Ascending aorta (tissue), 2 donors: ENCODE results near the gene NFAM1. TPM values are rescaled to one million over a fixed set of nuclear protein-coding genes. Genes with fewer than 3 reads are reported as not detected.
A peak's percentile ranks its signal among the peaks of the same experiment; 100 is the strongest.

Experiments used
- DNase-seq, 2 donors: peaks; one replicate each; pipeline ENCODE4 v3.0.0-alpha.2; 2019; ENCODE audit warnings: low spot score in 2 of 2
- H3K27ac ChIP-seq, 2 donors: fragments of 200-600 bp; sonication (generic); one replicate each; pipeline ENCODE4 v1.5.1; 2016 to 2017; ENCODE audit warnings: mild to moderate bottlenecking in 1 of 2
- H3K27me3 ChIP-seq: fragments of 200-600 bp; sonication (generic); one replicate; pipeline ENCODE4 v1.5.1; 2017
- H3K36me3 ChIP-seq, 2 donors: fragments of 200-600 bp; sonication (generic); one replicate each; pipeline ENCODE4 v1.5.1; 2016
- H3K4me1 ChIP-seq, 2 donors: fragments of 200-600 bp; sonication (generic); one replicate each; pipeline ENCODE4 v1.5.1; 2016 to 2017; ENCODE audit warnings: mild to moderate bottlenecking in 1 of 2
- H3K4me3 ChIP-seq, 2 donors: fragments of 200-600 bp; sonication (generic); one replicate each; pipeline ENCODE4 v1.5.1; 2016 to 2017; ENCODE audit warnings: mild to moderate bottlenecking in 1 of 2
- H3K9me3 ChIP-seq, 2 donors: fragments of 200-600 bp; sonication (generic); one replicate each; pipeline ENCODE4 v1.5.1; 2016
- intact Hi-C: fragments of 100-400 bp; cut with DNase I; formaldehyde crosslinking; loops from one replicate; pipeline ENCODE4 v1.15.1; 2023
- total RNA-seq: library from RNA; depleted of rRNA; stranded (reverse); fragments of >200 nt; gene quantifications from one replicate; pipeline ENCODE4 v1.1.0, GENCODE V29; 2016
- TF ChIP-seq, protein P1 (sequence below), 3 experiments: fragments of 200-600 bp in 2 of 3; fragments of 450-650 bp in 1 of 3; sonication (generic) in 2 of 3; IDR thresholded peaks; one replicate each; pipeline ENCODE4 v1.5.1; 2016 to 2019; ENCODE audit warnings: antibody characterized with exemption in 3 of 3, mild to moderate bottlenecking in 1 of 3, moderate library complexity in 1 of 3

NFAM1 gene
- total RNA-seq, 1 donor from 2014 or later = 1.5 TPM

DNA sequence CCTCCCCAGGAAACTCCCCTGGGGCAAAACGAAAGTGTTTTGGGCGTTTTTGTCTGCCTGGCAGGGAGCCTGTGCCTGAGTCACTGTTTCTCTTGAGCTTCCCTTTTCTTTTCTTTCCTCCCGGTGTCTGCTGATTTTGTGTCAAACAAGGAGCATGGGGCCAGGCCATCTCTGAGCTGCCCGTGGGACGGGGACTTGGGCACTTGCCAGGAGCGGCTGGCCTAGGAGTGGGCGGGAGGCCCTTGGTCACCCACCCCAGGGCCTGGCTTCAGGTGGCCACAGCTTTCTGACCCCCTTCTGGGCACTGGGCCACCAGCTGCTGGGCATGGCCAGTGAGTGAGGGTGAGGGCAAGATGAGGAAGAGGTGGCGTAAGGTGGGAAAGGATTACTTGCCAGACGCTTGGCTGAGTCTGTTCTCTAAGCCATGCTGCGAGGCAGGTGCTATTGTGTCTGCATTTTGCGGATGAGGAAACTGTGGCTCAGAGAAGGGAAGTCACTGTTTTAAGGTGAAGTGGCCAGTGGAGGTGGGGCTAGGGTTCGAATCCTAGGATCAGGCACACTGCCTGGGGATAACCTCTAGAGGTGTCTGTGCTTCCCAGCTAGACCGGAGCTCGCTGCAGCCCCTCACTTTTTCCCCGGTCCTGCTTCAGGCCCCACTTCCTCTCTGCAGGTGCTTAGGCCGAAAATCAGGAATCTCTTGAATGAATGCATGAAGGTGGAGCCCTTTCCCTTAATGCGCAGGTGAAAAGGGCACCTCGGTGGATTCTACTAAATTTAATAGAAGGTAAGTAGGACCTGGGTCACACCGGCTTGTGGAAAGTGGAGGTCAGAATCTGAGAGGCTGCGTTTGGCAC, 7.8 kb upstream of the NFAM1 start:
- Histone ChIP-seq H3K9me3 (no peaks in the 10 kb centered on the region), H3K36me3 (no peaks in the 10 kb centered on the region), H3K4me1 (peaks cover 0 to 22% of the 10 kb centered on the region in 2 donors), H3K27ac (peak overlapping the region; percentile 48 to 57), H3K4me3 (peak overlapping the region; percentile 8 to 19), H3K27me3 (no peaks in the 10 kb centered on the region)
- DNase-seq = peak in 1 of 2 donors; percentile 72
- intact Hi-C loops = loop anchor here (5.0 kb wide), 3 partner anchors 73 to 473 kb away; partner anchors contain the start of genes SEPTIN3 and SERHL2
- TF ChIP-seq, protein P1, sequence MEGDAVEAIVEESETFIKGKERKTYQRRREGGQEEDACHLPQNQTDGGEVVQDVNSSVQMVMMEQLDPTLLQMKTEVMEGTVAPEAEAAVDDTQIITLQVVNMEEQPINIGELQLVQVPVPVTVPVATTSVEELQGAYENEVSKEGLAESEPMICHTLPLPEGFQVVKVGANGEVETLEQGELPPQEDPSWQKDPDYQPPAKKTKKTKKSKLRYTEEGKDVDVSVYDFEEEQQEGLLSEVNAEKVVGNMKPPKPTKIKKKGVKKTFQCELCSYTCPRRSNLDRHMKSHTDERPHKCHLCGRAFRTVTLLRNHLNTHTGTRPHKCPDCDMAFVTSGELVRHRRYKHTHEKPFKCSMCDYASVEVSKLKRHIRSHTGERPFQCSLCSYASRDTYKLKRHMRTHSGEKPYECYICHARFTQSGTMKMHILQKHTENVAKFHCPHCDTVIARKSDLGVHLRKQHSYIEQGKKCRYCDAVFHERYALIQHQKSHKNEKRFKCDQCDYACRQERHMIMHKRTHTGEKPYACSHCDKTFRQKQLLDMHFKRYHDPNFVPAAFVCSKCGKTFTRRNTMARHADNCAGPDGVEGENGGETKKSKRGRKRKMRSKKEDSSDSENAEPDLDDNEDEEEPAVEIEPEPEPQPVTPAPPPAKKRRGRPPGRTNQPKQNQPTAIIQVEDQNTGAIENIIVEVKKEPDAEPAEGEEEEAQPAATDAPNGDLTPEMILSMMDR (IDR thresholded peaks at IDR 0.05) = no peak

DNA sequence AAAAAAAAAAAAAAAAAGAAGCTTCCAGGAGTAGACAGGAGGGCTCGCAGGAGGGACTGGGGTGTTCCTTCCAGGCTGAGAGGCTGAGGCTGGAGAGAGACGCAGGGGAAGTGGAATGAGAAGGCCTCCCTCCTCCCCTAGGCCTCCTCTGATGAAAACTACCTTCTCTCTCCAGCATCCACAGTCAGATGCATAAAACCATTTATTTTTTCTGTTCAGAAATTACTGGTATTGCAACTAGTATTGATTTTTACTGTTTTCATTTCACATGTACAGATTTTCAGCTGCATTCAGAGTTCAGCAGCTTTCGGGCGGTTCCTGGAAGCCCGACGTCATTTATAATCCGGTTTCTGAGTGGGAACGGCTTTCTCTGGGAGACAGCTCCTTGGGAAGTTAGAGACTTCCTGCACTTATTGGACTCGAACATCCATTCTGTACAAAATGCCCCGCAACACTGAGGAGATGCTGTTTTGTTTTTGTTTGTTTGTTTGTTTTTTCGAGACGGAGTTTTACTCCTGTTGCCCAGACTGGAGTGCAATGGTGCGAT, 6.9 kb upstream of the NFAM1 start:
- no peak for DNase-seq
- H3K4me3 ChIP-seq = no peak overlapping the region
- H3K4me1 ChIP-seq = peaks cover 0 to 16% of the 10 kb centered on the region in 2 donors
- H3K27me3 ChIP-seq = no peaks in the 10 kb centered on the region
- peak overlapping the region; percentile 48 to 57 for H3K27ac ChIP-seq
- TF ChIP-seq, protein P1 (IDR thresholded peaks at IDR 0.05) = no peak
- intact Hi-C loops = loop anchor here (5.0 kb wide), 2 partner anchors 72 to 472 kb away; partner anchors contain the start of gene SEPTIN3
- H3K36me3 ChIP-seq = no peaks in the 10 kb centered on the region
- no peaks in the 10 kb centered on the region for H3K9me3 ChIP-seq

DNA sequence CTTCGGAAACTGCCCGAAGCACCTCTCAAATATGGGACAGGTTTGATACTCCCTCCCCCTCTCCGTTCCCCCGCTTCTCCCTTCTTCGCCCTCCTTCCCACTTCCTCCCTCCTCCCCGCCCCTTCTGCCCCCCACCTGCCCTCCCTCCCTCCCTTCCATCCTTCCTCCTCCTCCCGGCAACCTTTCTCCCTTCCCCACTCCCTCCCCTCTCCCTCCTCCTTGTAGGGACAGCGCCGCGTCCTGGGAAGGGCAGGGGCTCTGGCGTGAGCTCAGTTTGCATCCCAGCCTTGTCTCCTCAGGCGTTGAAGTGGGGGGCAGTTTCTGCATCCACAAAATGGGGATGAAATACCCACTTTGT, 6.1 kb upstream of the NFAM1 start:
- intact Hi-C loops = loop anchor here (5.0 kb wide), 2 partner anchors 71 to 471 kb away; partner anchors contain the start of gene SEPTIN3
- Histone ChIP-seq H3K27ac (no peak overlapping the region), H3K27me3 (no peaks in the 10 kb centered on the region), H3K4me1 (peaks cover 0 to 11% of the 10 kb centered on the region in 2 donors), H3K4me3 (peak overlapping the region in 1 of 2 donors; percentile 52), H3K36me3 (no peaks in the 10 kb centered on the region), H3K9me3 (no peaks in the 10 kb centered on the region)
- TF ChIP-seq, protein P1 (IDR thresholded peaks at IDR 0.05) = no peak
- no peak for DNase-seq

DNA sequence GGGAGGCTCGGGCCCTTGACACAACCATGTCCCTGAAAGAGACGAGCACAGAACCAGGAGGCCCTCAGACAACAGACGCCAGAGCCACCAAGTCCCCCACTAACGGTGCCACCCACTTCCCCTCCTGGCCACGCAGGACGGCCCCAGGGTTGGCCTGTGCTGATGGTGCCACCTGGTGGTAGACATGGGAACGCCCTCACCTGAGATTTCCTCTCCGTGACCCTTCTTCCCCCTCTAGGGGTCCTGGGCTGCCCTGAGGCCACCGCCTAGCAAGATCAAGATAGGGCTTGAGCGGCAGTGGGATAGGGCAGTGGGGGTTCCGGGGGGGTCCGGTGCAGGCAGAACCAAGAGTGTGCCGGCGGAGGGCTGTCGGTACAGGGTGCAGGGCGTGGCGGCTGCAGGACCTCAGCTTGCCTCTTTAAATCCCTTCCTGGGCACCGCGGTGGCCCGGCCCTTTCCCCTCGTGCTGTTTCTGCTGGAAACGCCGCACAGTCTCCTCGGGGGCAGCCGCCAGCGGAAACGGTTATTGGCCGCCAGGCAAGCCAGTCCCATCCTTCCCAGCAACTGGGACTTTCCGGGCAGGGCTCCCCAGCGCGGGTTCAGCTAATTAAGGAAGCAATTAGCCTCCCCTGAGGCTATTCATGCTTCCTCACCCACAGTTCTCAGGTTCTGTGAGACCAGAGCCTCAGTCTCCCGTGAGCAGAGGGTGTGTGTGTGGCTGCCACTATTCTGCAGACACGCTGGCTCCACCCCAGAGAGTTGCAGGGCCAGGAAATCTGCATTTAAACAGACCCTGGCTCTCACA, 5.5 kb upstream of the NFAM1 start:
- Histone ChIP-seq H3K9me3 (no peaks in the 10 kb centered on the region), H3K4me1 (peaks cover 0 to 11% of the 10 kb centered on the region in 2 donors), H3K27ac (no peak overlapping the region), H3K4me3 (peak overlapping the region; percentile 43 to 52), H3K27me3 (no peaks in the 10 kb centered on the region), H3K36me3 (no peaks in the 10 kb centered on the region)
- intact Hi-C loops = loop anchor here (1.0 to 5.0 kb wide), 5 partner anchors 70 to 470 kb away; partner anchors contain the start of genes SEPTIN3 and TCF20
- peak in 1 of 2 donors; percentile 86 for DNase-seq
- TF ChIP-seq, protein P1 (IDR thresholded peaks at IDR 0.05) = peak; percentile 96 to 98 (median 96)

DNA sequence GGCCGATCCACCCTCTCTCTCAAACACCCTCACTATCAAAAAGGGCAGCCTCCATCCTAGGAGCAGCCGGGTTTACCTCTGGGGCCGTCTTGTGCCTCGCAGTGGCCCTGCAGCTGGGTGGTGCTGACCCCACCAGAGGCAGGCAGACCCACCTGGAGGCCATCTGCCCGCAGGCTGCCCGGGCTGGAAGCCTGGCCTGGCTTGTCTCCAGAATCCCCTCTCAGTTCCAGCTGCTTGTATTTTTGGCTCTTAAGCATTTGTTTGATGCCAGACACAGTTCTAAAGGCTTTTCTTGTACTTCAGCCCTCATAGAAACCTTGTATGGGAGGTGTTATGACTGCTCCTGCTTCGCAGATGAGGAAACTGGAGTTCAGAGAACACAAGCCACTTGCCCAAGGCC, 4.2 kb upstream of the NFAM1 start:
- H3K4me3 ChIP-seq = no peak overlapping the region
- peaks cover 0 to 13% of the 10 kb centered on the region in 2 donors for H3K4me1 ChIP-seq
- H3K36me3 ChIP-seq = no peaks in the 10 kb centered on the region
- DNase-seq = no peak
- intact Hi-C loops = loop anchor here (2.0 to 5.0 kb wide), 3 partner anchors 69 to 469 kb away; partner anchors contain the start of genes SEPTIN3 and TCF20
- TF ChIP-seq, protein P1 (IDR thresholded peaks at IDR 0.05) = no peak
- no peak overlapping the region for H3K27ac ChIP-seq
- no peaks in the 10 kb centered on the region for H3K27me3 ChIP-seq
- no peaks in the 10 kb centered on the region for H3K9me3 ChIP-seq
